Measurements from ENCODE around the gene OR2F2.

DNA sequence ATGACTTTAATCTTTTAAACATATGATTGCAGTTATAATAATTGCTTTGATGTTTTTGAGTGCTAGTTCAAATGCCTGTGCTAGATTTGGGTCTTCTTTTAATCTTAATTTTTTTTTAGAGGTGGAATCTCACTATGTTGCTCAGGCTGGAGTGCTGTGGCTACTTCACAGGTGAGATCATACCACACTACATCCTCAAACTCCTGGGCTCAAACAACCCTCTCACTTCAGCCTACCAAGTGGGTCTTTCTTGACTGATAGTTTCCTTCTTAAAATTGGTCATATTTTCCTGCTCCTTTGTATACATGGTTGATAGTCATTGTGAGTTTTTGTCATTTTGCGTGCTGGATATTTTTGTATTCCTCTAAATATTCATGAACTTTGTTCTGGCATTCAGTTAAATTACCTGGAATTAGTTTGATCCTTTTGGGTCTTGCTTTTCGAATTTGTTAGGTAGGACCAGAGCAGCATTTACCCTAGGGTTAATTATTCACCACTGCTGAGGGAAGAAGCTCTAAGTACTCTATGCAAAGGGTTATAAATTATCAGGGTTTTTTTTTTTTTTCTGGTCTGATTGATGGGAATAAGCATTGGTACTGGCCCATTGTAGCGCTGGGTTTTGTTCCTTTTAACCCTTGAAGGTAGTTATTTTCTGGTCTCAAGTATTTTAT, 21.0 kb upstream of the OR2F2 start:
- TF ChIP-seq, protein P1, sequence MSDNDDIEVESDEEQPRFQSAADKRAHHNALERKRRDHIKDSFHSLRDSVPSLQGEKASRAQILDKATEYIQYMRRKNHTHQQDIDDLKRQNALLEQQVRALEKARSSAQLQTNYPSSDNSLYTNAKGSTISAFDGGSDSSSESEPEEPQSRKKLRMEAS (IDR thresholded peaks at IDR 0.05), result no peak
- TF ChIP-seq ELF1 (IDR thresholded peaks at IDR 0.05; ENCODE audit: borderline replicate concordance, low read depth) (no peak), POLR2AphosphoS5 (IDR thresholded peaks at IDR 0.05; ENCODE audit: low read depth, low read length) (no peak), SIN3A (IDR thresholded peaks at IDR 0.05; ENCODE audit: low read depth) (no peak)
- TF ChIP-seq, protein P2, sequence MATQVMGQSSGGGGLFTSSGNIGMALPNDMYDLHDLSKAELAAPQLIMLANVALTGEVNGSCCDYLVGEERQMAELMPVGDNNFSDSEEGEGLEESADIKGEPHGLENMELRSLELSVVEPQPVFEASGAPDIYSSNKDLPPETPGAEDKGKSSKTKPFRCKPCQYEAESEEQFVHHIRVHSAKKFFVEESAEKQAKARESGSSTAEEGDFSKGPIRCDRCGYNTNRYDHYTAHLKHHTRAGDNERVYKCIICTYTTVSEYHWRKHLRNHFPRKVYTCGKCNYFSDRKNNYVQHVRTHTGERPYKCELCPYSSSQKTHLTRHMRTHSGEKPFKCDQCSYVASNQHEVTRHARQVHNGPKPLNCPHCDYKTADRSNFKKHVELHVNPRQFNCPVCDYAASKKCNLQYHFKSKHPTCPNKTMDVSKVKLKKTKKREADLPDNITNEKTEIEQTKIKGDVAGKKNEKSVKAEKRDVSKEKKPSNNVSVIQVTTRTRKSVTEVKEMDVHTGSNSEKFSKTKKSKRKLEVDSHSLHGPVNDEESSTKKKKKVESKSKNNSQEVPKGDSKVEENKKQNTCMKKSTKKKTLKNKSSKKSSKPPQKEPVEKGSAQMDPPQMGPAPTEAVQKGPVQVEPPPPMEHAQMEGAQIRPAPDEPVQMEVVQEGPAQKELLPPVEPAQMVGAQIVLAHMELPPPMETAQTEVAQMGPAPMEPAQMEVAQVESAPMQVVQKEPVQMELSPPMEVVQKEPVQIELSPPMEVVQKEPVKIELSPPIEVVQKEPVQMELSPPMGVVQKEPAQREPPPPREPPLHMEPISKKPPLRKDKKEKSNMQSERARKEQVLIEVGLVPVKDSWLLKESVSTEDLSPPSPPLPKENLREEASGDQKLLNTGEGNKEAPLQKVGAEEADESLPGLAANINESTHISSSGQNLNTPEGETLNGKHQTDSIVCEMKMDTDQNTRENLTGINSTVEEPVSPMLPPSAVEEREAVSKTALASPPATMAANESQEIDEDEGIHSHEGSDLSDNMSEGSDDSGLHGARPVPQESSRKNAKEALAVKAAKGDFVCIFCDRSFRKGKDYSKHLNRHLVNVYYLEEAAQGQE (IDR thresholded peaks at IDR 0.05; ENCODE audit: low read depth), result no peak
- TF ChIP-seq, protein P3, sequence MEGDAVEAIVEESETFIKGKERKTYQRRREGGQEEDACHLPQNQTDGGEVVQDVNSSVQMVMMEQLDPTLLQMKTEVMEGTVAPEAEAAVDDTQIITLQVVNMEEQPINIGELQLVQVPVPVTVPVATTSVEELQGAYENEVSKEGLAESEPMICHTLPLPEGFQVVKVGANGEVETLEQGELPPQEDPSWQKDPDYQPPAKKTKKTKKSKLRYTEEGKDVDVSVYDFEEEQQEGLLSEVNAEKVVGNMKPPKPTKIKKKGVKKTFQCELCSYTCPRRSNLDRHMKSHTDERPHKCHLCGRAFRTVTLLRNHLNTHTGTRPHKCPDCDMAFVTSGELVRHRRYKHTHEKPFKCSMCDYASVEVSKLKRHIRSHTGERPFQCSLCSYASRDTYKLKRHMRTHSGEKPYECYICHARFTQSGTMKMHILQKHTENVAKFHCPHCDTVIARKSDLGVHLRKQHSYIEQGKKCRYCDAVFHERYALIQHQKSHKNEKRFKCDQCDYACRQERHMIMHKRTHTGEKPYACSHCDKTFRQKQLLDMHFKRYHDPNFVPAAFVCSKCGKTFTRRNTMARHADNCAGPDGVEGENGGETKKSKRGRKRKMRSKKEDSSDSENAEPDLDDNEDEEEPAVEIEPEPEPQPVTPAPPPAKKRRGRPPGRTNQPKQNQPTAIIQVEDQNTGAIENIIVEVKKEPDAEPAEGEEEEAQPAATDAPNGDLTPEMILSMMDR (IDR thresholded peaks at IDR 0.05 in 2 of 3, conservative IDR thresholded peaks at IDR 0.05 in 1 of 3; ENCODE audit: borderline replicate concordance in 1 of 3, insufficient read depth in 1 of 3, low read depth in 2 of 3, low read length in 2 of 3), result no peak

All from HCT116 (cell line).